SU-DHL-6 (cell line): ENCODE measurements around the gene DKKL1.

ENCODE experiments used
- H2AFZ ChIP-seq: fragments of 200-600 bp; sonication (generic); 2 replicates; pipeline ENCODE4 v1.6.1; 2014; ENCODE audit warnings: low read depth, mild to moderate bottlenecking, moderate library complexity, mixed read lengths, antibody characterized with exemption, low read length; ENCODE audit not compliant: severe bottlenecking
- H3F3A ChIP-seq: fragments of 200-600 bp; shearing (Covaris generic); 2 replicates; pipeline ENCODE4 v1.6.0; 2016; ENCODE audit warnings: antibody characterized with exemption, mild to moderate bottlenecking; ENCODE audit not compliant: insufficient read depth
- H3K27ac ChIP-seq: fragments of 200-600 bp; sonication (generic); 2 replicates; pipeline ENCODE4 v1.5.1; 2016; ENCODE audit warnings: low read depth, mild to moderate bottlenecking, low read length, moderate library complexity, mixed read lengths
- H3K27me3 ChIP-seq: fragments of 200-600 bp; sonication (generic), shearing (Covaris generic); 2 replicates; pipeline ENCODE4 v1.6.0; 2014; ENCODE audit warnings: mild to moderate bottlenecking, low read length
- H3K36me3 ChIP-seq: fragments of 200-600 bp; sonication (generic); 2 replicates; pipeline ENCODE4 v1.6.1; 2014; ENCODE audit warnings: mild to moderate bottlenecking, low read length, mixed read lengths
- H3K4me2 ChIP-seq: fragments of 300-600, 200-600 bp; shearing (Covaris generic), sonication (generic); 2 replicates; pipeline ENCODE4 v1.6.0; 2014; ENCODE audit warnings: low read length, low read depth, mild to moderate bottlenecking; ENCODE audit not compliant: poor library complexity, severe bottlenecking
- H3K4me3 ChIP-seq: fragments of 200-600 bp; sonication (generic); 2 replicates; pipeline ENCODE4 v1.5.1; 2014; ENCODE audit warnings: antibody characterized with exemption, low read length, mild to moderate bottlenecking, mixed read lengths; ENCODE audit not compliant: insufficient read depth, poor library complexity, severe bottlenecking
- H3K79me2 ChIP-seq: fragments of 200-600 bp; sonication (generic); 2 replicates; pipeline ENCODE4 v1.6.1; 2014; ENCODE audit warnings: mild to moderate bottlenecking, low read length, moderate library complexity; ENCODE audit not compliant: insufficient read depth
- H3K9ac ChIP-seq: fragments of 200-600 bp; sonication (generic); 2 replicates; pipeline ENCODE4 v1.7.0; 2014; ENCODE audit warnings: mild to moderate bottlenecking, low read length
- H3K9me2 ChIP-seq: fragments of 200-600 bp; sonication (generic); replicated peaks from 2 replicates; pipeline ENCODE4 v1.6.1; 2014; ENCODE audit warnings: low read length; ENCODE audit not compliant: insufficient read depth
- H3K9me3 ChIP-seq: fragments of 200-600 bp; sonication (generic); 2 replicates; pipeline ENCODE4 v1.6.1; 2014; ENCODE audit warnings: low read length, mixed read lengths; ENCODE audit not compliant: insufficient read depth
- H4K20me1 ChIP-seq: fragments of 200-600 bp; sonication (generic); 2 replicates; pipeline ENCODE4 v1.6.1; 2014; ENCODE audit warnings: low read depth, mild to moderate bottlenecking, antibody characterized with exemption, low read length, moderate library complexity, mixed read lengths
- EZH2phosphoT487 ChIP-seq: fragments of 200-600 bp; sonication (generic), shearing (Covaris generic); conservative IDR thresholded peaks from 2 replicates; pipeline ENCODE4 v1.6.1; 2018; ENCODE audit warnings: mild to moderate bottlenecking, antibody characterized with exemption, low read length, moderate library complexity, mixed read lengths
- TF ChIP-seq, protein P1 (sequence below): fragments of 200-600 bp; sonication (generic); IDR thresholded peaks from one replicate; pipeline ENCODE4 v1.5.1; 2017; ENCODE audit warnings: antibody characterized with exemption, mild to moderate bottlenecking, low read length, moderate library complexity; ENCODE audit not compliant: insufficient read depth, poor library complexity, severe bottlenecking

DKKL1 gene

DNA sequence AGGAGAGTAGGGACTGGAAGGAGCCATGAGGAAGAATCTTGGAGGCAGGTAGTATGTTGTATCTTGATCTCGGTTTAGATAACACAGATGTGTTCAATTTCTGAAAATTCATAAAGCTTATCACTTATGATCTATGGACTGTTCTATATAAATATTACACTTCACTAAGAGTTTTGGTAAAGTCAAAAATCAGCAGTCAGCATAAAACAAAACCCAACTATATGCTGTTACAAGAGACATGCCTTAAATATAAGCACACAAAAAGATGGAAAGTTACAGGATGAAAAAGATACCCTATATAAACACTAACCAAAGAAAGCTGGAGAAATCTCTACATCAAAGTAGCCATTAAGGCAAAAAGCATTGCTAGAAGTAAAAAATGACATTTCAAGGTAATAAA is 19.9 kb downstream of the DKKL1 start:
- Histone ChIP-seq H3F3A (no peaks in the 10 kb centered on the region), H3K27me3 (no peaks in the 10 kb centered on the region), H3K9me3 (no peaks in the 10 kb centered on the region), H3K4me3 (no peak overlapping the region), H3K36me3 (no peaks in the 10 kb centered on the region), H3K79me2 (no peaks in the 10 kb centered on the region), H2AFZ (no peak overlapping the region), H4K20me1 (no peaks in the 10 kb centered on the region), H3K9ac (no peak overlapping the region), H3K4me2 (no peak overlapping the region), H3K9me2 (no peaks in the 10 kb centered on the region), H3K27ac (no peak overlapping the region)
- TF ChIP-seq EZH2phosphoT487, result no peak
- TF ChIP-seq, protein P1, sequence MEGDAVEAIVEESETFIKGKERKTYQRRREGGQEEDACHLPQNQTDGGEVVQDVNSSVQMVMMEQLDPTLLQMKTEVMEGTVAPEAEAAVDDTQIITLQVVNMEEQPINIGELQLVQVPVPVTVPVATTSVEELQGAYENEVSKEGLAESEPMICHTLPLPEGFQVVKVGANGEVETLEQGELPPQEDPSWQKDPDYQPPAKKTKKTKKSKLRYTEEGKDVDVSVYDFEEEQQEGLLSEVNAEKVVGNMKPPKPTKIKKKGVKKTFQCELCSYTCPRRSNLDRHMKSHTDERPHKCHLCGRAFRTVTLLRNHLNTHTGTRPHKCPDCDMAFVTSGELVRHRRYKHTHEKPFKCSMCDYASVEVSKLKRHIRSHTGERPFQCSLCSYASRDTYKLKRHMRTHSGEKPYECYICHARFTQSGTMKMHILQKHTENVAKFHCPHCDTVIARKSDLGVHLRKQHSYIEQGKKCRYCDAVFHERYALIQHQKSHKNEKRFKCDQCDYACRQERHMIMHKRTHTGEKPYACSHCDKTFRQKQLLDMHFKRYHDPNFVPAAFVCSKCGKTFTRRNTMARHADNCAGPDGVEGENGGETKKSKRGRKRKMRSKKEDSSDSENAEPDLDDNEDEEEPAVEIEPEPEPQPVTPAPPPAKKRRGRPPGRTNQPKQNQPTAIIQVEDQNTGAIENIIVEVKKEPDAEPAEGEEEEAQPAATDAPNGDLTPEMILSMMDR, result no peak

DNA sequence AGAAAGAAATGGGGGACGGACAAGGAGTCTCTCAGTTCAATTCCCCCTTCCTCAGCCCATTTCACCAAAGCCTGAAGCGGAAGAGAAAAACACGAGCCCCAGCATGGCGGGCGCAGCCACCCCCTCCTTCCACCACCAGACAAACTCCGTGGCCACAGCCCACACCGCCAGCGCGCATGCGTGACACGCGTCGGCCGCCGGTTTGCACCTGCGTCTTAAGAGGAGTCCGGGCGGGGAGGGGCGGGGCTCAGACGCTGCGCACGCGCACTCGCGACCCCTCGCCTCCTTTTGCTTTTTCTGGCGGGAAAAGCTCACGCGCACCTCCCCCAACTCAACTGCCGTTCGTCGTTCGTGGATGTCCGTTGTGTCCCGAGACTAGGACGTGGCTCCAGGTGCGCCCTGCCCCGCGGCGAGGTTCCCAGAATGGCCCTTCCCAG is 24.3 kb downstream of the DKKL1 start, which contains the start of gene KASH5:
TSS of gene KASH5 (plus strand) at position 314 of the 437 bp plus-strand sequence. CDS start 2,635 bp downstream, outside the sequence.
- H3K9me2 ChIP-seq, result no peaks in the 10 kb centered on the region
- no peak for TF ChIP-seq EZH2phosphoT487
- TF ChIP-seq, protein P1, result no peak
- H3K9me3 ChIP-seq, result no peaks in the 10 kb centered on the region
- no peak within 1 kb of the TSS for H3K4me3 ChIP-seq
- H3K4me2 ChIP-seq, result no peak within 1 kb of the TSS
- no peaks in the 10 kb centered on the region for H4K20me1 ChIP-seq
- no peaks in the 10 kb centered on the region for H3K79me2 ChIP-seq
- no peak within 1 kb of the TSS for H3K9ac ChIP-seq
- no peak within 1 kb of the TSS for H3K27ac ChIP-seq
- no peak within 1 kb of the TSS for H2AFZ ChIP-seq
- no peaks in the 10 kb centered on the region for H3K27me3 ChIP-seq
- no peaks in the 10 kb centered on the region for H3K36me3 ChIP-seq
- peaks cover 4% of the 10 kb centered on the region; the same call in 1 of the 2 replicates for H3F3A ChIP-seq

- Histone ChIP-seq H3K9ac (no peak overlapping the region), H3K36me3 (no peaks in the 10 kb centered on the region), H2AFZ (no peak overlapping the region), H3K27ac (no peak overlapping the region), H3K4me2 (no peak overlapping the region), H3F3A (peaks cover 4% of the 10 kb centered on the region; the same call in 1 of the 2 replicates), H3K9me3 (no peaks in the 10 kb centered on the region), H3K4me3 (no peak overlapping the region), H3K9me2 (no peaks in the 10 kb centered on the region), H4K20me1 (no peaks in the 10 kb centered on the region), H3K79me2 (no peaks in the 10 kb centered on the region), H3K27me3 (no peaks in the 10 kb centered on the region)
- no peak for TF ChIP-seq EZH2phosphoT487
- TF ChIP-seq, protein P1, result no peak
Measured at GRCh38 chr19:49389406-49389805, 25.7 kb downstream of the DKKL1 start.
